CD14-positive monocyte (primary cell): ENCODE data around the gene MAP2K6. TPM values are rescaled to one million over a fixed set of nuclear protein-coding genes. Genes with fewer than 3 reads are reported as not detected.

Source experiments
- DNase-seq, 3 donors: peaks; one replicate each; pipeline ENCODE4 v3.0.0-alpha.2; 2011 to 2022
- H2AFZ ChIP-seq: 2 replicates; pipeline ENCODE4 v1.6.0; 2012; ENCODE audit warnings: mild to moderate bottlenecking, low read depth, low read length, inconsistent platforms; ENCODE audit not compliant: insufficient read depth, poor library complexity, severe bottlenecking
- H3K27ac ChIP-seq, 2 donors: 1 replicate in 1 of 2; 2 replicates in 1 of 2; pipeline ENCODE4 v1.5.1; 2012 to 2013; ENCODE audit warnings: low read length in 2 of 2, control low read depth in 1 of 2, inconsistent platforms in 1 of 2, low read depth in 1 of 2, mild to moderate bottlenecking in 1 of 2
- H3K27me3 ChIP-seq, 2 donors: one replicate each; pipeline versions ENCODE4 v1.6.0 to v1.6.1; 2011 to 2013; ENCODE audit warnings: low read length in 2 of 2; ENCODE audit not compliant: control insufficient read depth in 2 of 2, insufficient read depth in 2 of 2
- H3K36me3 ChIP-seq, 2 donors: replicated peaks in 1 of 2; 1 replicate in 1 of 2; 2 replicates in 1 of 2; pipeline versions ENCODE4 v1.5.1 to v1.6.1; 2012 to 2013; ENCODE audit warnings: low read length in 2 of 2, control low read depth in 1 of 2, inconsistent platforms in 1 of 2, mild to moderate bottlenecking in 1 of 2; ENCODE audit not compliant: insufficient read depth in 2 of 2, control insufficient read depth in 1 of 2
- H3K4me1 ChIP-seq, 2 donors: 1 replicate in 1 of 2; 2 replicates in 1 of 2; pipeline versions ENCODE4 v1.5.1 to v1.6.1; 2012 to 2013; ENCODE audit warnings: low read length in 2 of 2, control low read depth in 1 of 2, inconsistent platforms in 1 of 2, mild to moderate bottlenecking in 1 of 2, moderate library complexity in 1 of 2; ENCODE audit not compliant: insufficient read depth in 2 of 2, control insufficient read depth in 1 of 2
- H3K4me2 ChIP-seq: replicated peaks from 2 replicates; pipeline ENCODE3; 2012; ENCODE audit warnings: low read length, moderate library complexity, mild to moderate bottlenecking; ENCODE audit not compliant: poor library complexity, severe bottlenecking; ENCODE audit errors: extremely low read depth
- H3K4me3 ChIP-seq, 3 experiments: fragments of 200-600 bp in 1 of 3; sonication (generic) in 1 of 3; replicated peaks in 1 of 3; 1 replicate in 2 of 3; 2 replicates in 1 of 3; pipeline ENCODE4 v1.5.1; 2011 to 2013; ENCODE audit warnings: low read length in 3 of 3, mild to moderate bottlenecking in 3 of 3, control low read depth in 2 of 3, low read depth in 2 of 3, inconsistent platforms in 1 of 3, moderate library complexity in 1 of 3
- H3K79me2 ChIP-seq: 2 replicates; pipeline ENCODE4 v1.6.0; 2012; ENCODE audit warnings: mild to moderate bottlenecking, control low read depth, inconsistent platforms, low read length, moderate library complexity; ENCODE audit not compliant: insufficient read depth
- H3K9ac ChIP-seq: 2 replicates; pipeline ENCODE4 v1.6.0; 2017; ENCODE audit warnings: low read length, mild to moderate bottlenecking; ENCODE audit not compliant: insufficient read depth, poor library complexity, severe bottlenecking
- H3K9me3 ChIP-seq, 2 donors: replicated peaks in 1 of 2; 1 replicate in 1 of 2; 2 replicates in 1 of 2; pipeline versions ENCODE4 v1.5.1 to v1.6.1; 2012 to 2013; ENCODE audit warnings: low read length in 2 of 2, control low read depth in 1 of 2; ENCODE audit not compliant: control insufficient read depth in 1 of 2, insufficient read depth in 1 of 2
- H4K20me1 ChIP-seq: 2 replicates; pipeline ENCODE4 v1.6.0; 2012; ENCODE audit warnings: mild to moderate bottlenecking, low read length, control low read depth, moderate library complexity; ENCODE audit not compliant: insufficient read depth
- H3K27ac Mint-ChIP-seq, 7 donors: one replicate each; pipeline ENCODE4 v1.8.0; 2020; ENCODE audit warnings: mild to moderate bottlenecking in 7 of 7, mixed read lengths in 7 of 7, moderate library complexity in 6 of 7, inconsistent platforms in 2 of 7
- H3K27me3 Mint-ChIP-seq, 3 donors: one replicate each; pipeline ENCODE4 v1.8.0; 2021 to 2022; ENCODE audit warnings: low read depth in 3 of 3, mild to moderate bottlenecking in 3 of 3, mixed read lengths in 3 of 3, moderate library complexity in 3 of 3, inconsistent platforms in 1 of 3
- H3K36me3 Mint-ChIP-seq, 2 donors: one replicate each; pipeline ENCODE4 v1.8.0; 2020; ENCODE audit warnings: mixed read lengths in 2 of 2, inconsistent platforms in 1 of 2, mild to moderate bottlenecking in 1 of 2
- H3K4me1 Mint-ChIP-seq: one replicate; pipeline ENCODE4 v1.8.0; 2020; ENCODE audit warnings: mild to moderate bottlenecking, mixed read lengths
- H3K4me3 Mint-ChIP-seq, 2 donors: one replicate each; pipeline ENCODE4 v1.8.0; 2020; ENCODE audit warnings: mild to moderate bottlenecking in 2 of 2, mixed read lengths in 2 of 2, moderate library complexity in 1 of 2
- H3K9me3 Mint-ChIP-seq, 7 donors: one replicate each; pipeline ENCODE4 v1.8.0; 2020 to 2022; ENCODE audit warnings: mixed read lengths in 7 of 7, mild to moderate bottlenecking in 6 of 7, moderate library complexity in 6 of 7, inconsistent platforms in 2 of 7
- CTCF ChIP-seq: fragments of 200-600 bp; IDR thresholded peaks from one replicate; pipeline ENCODE4 v1.8.0; 2022; ENCODE audit warnings: antibody characterized with exemption, mild to moderate bottlenecking
- WGBS: methylation state at CpG from one replicate; pipeline ENCODE4 v1.1.5; 2013; ENCODE audit warnings: missing lambda C conversion rate; ENCODE audit not compliant: insufficient coverage; 5-methylcytosine and 5-hydroxymethylcytosine counted together
- intact Hi-C, 2 donors: fragments of 100-400 bp; cut with micrococcal nuclease; formaldehyde crosslinking; loops; one replicate each; pipeline versions ENCODE4 v1.15.0 to v1.15.1; 2023
- polyA plus RNA-seq, 3 donors: library from polyadenylated mRNA; depleted of rRNA in 1 of 3; unstranded in 2 of 3; stranded (reverse) in 1 of 3; fragments of 300-500 nt in 2 of 3; fragments of >200 nt in 1 of 3; fragmentation: Illumina TruSeq in 2 of 3; gene quantifications; 1 replicate in 2 of 3; 2 replicates in 1 of 3; pipeline ENCODE4 v1.2.3, GENCODE V29; 2012 to 2021

MAP2K6 gene
- polyA plus RNA-seq, 3 donors, result 13.5 to 28.9 (median 18.5) TPM

- TF ChIP-seq CTCF, result no peak
- H3K9ac ChIP-seq, result no peak overlapping the region
- no peak overlapping the region for H3K4me3 Mint-ChIP-seq
- no peak overlapping the region for H2AFZ ChIP-seq
- peaks cover 1 to 5% (median 2%) of the 10 kb centered on the region in 3 donors for H3K27me3 Mint-ChIP-seq
- no peak overlapping the region for H3K4me2 ChIP-seq
- H3K27ac Mint-ChIP-seq, result no peak overlapping the region
- no peaks in the 10 kb centered on the region for H3K9me3 ChIP-seq
- peaks cover 0 to 3% (median 0%) of the 10 kb centered on the region in 7 donors for H3K9me3 Mint-ChIP-seq
- DNase-seq, result no peak
- no peaks in the 10 kb centered on the region for H3K4me1 ChIP-seq
- no CpG with 5 or more reads among the region's 4 CpGs for WGBS
- H3K4me3 ChIP-seq, result no peak overlapping the region
- intact Hi-C loops, result no loop called here
- H3K27ac ChIP-seq, result no peak overlapping the region
- H3K36me3 Mint-ChIP-seq, result peaks cover 2 to 5% of the 10 kb centered on the region in 2 donors
- H3K36me3 ChIP-seq, result no peaks in the 10 kb centered on the region
- no peaks in the 10 kb centered on the region for H3K27me3 ChIP-seq
- no peaks in the 10 kb centered on the region for H3K79me2 ChIP-seq
- peaks cover 14% of the 10 kb centered on the region for H3K4me1 Mint-ChIP-seq
- no peaks in the 10 kb centered on the region for H4K20me1 ChIP-seq
Measured at GRCh38 chr17:69489313-69489712, 74.8 kb downstream of the MAP2K6 start.

- 100% methylated on average over 2 of the region's 3 CpGs for WGBS
- no peak for DNase-seq
- Mint-ChIP-seq H3K4me3 (no peak overlapping the region), H3K9me3 (peaks cover 0 to 3% (median 0%) of the 10 kb centered on the region in 7 donors), H3K27ac (no peak overlapping the region), H3K4me1 (peaks cover 23% of the 10 kb centered on the region), H3K36me3 (peaks cover 0 to 2% of the 10 kb centered on the region in 2 donors), H3K27me3 (peaks cover 0 to 2% (median 1%) of the 10 kb centered on the region in 3 donors)
- Histone ChIP-seq H3K4me3 (no peak overlapping the region), H3K79me2 (no peaks in the 10 kb centered on the region), H3K27me3 (no peaks in the 10 kb centered on the region), H4K20me1 (no peaks in the 10 kb centered on the region), H3K36me3 (no peaks in the 10 kb centered on the region), H3K4me2 (no peak overlapping the region), H3K9ac (no peak overlapping the region), H3K4me1 (peaks cover 14 to 18% of the 10 kb centered on the region in 2 donors), H3K27ac (no peak overlapping the region), H3K9me3 (no peaks in the 10 kb centered on the region), H2AFZ (no peak overlapping the region)
- intact Hi-C loops, result no loop called here
- TF ChIP-seq CTCF, result no peak
Measured at GRCh38 chr17:69492410-69493071, 78.0 kb downstream of the MAP2K6 start.
